A549 (cell line): ENCODE measurements around the gene PNPO. TPM values are rescaled to one million over a fixed set of nuclear protein-coding genes. Genes with fewer than 3 reads are reported as not detected.

Experiments
- ATAC-seq, 2 experiments: fragments of 200-7000 bp in 1 of 2; fragments of >200 bp in 1 of 2; cut with Nextera tagmentation in 1 of 2; cut with Tn5 transposase in 1 of 2; 3 replicates each; pipeline versions ENCODE4 v1.8.0 to v1.9.1; 2018 to 2020; ENCODE audit warnings: mild to moderate bottlenecking in 1 of 2, moderate library complexity in 1 of 2
- CTCF ChIA-PET: fragments of 300-600 bp; sonication (Branson Sonifier 250); formaldehyde crosslinking; extraction: SDS; loops from one replicate; lab custom pipeline; 2021; ENCODE audit warnings: antibody characterized with exemption, inconsistent platforms; lab: Yijun Ruan, JAX
- POLR2A ChIA-PET: fragments of 350-600 bp; formaldehyde crosslinking; extraction: SDS; loops from one replicate; lab custom pipeline; 2021; ENCODE audit warnings: antibody characterized with exemption, inconsistent platforms; lab: Yijun Ruan, JAX
- DNase-seq, 2 experiments: peaks; one replicate each; pipeline versions ENCODE4 v3.0.0 to v3.0.0-alpha.2; 2011 to 2016; ENCODE audit warnings: low read depth in 1 of 2, low spot score in 1 of 2
- FAIRE-seq: peaks from 2 replicates; lab custom pipeline; 2011; peaks lifted over from hg19 to GRCh38; lab: Jason Lieb, UNC
- H3K27ac ChIP-seq, 2 experiments: fragments of >200 bp; sonication (Bioruptor Twin); formaldehyde crosslinking; 3 replicates each; pipeline ENCODE4 v1.5.1; 2016 to 2017
- H3K4me1 ChIP-seq: fragments of >200 bp; sonication (Bioruptor Twin); formaldehyde crosslinking; 3 replicates; pipeline ENCODE4 v1.6.1; 2016
- H3K4me2 ChIP-seq: fragments of >200 bp; sonication (Bioruptor Twin); formaldehyde crosslinking; 3 replicates; pipeline ENCODE4 v1.6.1; 2016
- H3K4me3 ChIP-seq: fragments of >200 bp; sonication (Bioruptor Twin); formaldehyde crosslinking; 3 replicates; pipeline ENCODE4 v1.5.1; 2016
- H3K9me3 ChIP-seq: fragments of >200 bp; sonication (Bioruptor Twin); formaldehyde crosslinking; 3 replicates; pipeline ENCODE4 v1.6.1; 2016
- BCL3 ChIP-seq: fragments of >200 bp; sonication (Bioruptor Twin); formaldehyde crosslinking; IDR thresholded peaks from 3 replicates; pipeline ENCODE4 v1.6.1; 2016
- BHLHE40 ChIP-seq: IDR thresholded peaks from 2 replicates; pipeline ENCODE4 v1.6.1; 2012; ENCODE audit warnings: low read depth, low read length, inconsistent platforms
- CBX2 ChIP-seq: fragments of 200-600 bp; sonication (generic); IDR thresholded peaks from 2 replicates; pipeline ENCODE4 v1.6.1; 2016; ENCODE audit warnings: low read depth, mild to moderate bottlenecking, borderline replicate concordance
- CBX8 ChIP-seq: fragments of 200-600 bp; sonication (generic); IDR thresholded peaks from 2 replicates; pipeline ENCODE4 v1.6.1; 2016
- CEBPB ChIP-seq, 2 experiments: fragments of >200 bp in 1 of 2; sonication (Bioruptor Twin) in 1 of 2; formaldehyde crosslinking in 1 of 2; IDR thresholded peaks; 2 replicates each; pipeline ENCODE4 v1.6.1; 2012 to 2016
- CHD2 ChIP-seq: fragments of 150-350 bp; IDR thresholded peaks from 2 replicates; pipeline ENCODE4 v1.6.1; 2014; ENCODE audit warnings: low read length; ENCODE audit not compliant: partially characterized antibody
- CTCF ChIP-seq: fragments of >200 bp; sonication (Bioruptor Twin); formaldehyde crosslinking; IDR thresholded peaks from 3 replicates; pipeline ENCODE4 v1.5.1; 2016
- EHMT2 ChIP-seq: fragments of 200-600 bp; sonication (generic); IDR thresholded peaks from 2 replicates; pipeline ENCODE4 v1.6.1; 2016; ENCODE audit warnings: antibody characterized with exemption, low read depth, mild to moderate bottlenecking, moderate library complexity
- EP300 ChIP-seq, 2 experiments: fragments of >200 bp; sonication (Bioruptor Twin); formaldehyde crosslinking; IDR thresholded peaks; 2 replicates in 1 of 2; 3 replicates in 1 of 2; pipeline ENCODE4 v1.6.1; 2016 to 2017
- FOXS1 ChIP-seq: fragments of 250-450 bp; sonication (Bioruptor Pico); IDR thresholded peaks from 2 replicates; pipeline ENCODE4 v1.5.0; 2020; ENCODE audit warnings: mild to moderate bottlenecking, moderate library complexity
- GATA3 ChIP-seq: IDR thresholded peaks from 2 replicates; pipeline ENCODE4 v1.6.1; 2012; ENCODE audit warnings: borderline replicate concordance
- HDAC2 ChIP-seq: fragments of 200-600 bp; sonication (generic); IDR thresholded peaks from 2 replicates; pipeline ENCODE4 v1.6.1; 2016
- HES2 ChIP-seq: fragments of >200 bp; sonication (Bioruptor Twin); formaldehyde crosslinking; IDR thresholded peaks from 2 replicates; pipeline ENCODE4 v1.6.1; 2016
- HEYL ChIP-seq: fragments of 250-450 bp; sonication (Bioruptor Pico); IDR thresholded peaks from 2 replicates; pipeline ENCODE4 v1.8.0; 2021; ENCODE audit warnings: mild to moderate bottlenecking, moderate library complexity
- HMGXB4 ChIP-seq: fragments of 250-450 bp; sonication (Bioruptor Pico); IDR thresholded peaks from 2 replicates; pipeline ENCODE4 v1.5.0; 2021; ENCODE audit warnings: mild to moderate bottlenecking, moderate library complexity, borderline replicate concordance
- HOXB13 ChIP-seq: fragments of 250-450 bp; sonication (Bioruptor Pico); IDR thresholded peaks from 2 replicates; pipeline ENCODE4 v1.5.0; 2020; ENCODE audit warnings: low read depth, mild to moderate bottlenecking, moderate library complexity
- HOXB5 ChIP-seq: fragments of 250-450 bp; sonication (Bioruptor Pico); IDR thresholded peaks from 2 replicates; pipeline ENCODE4 v1.5.0; 2020; ENCODE audit warnings: mild to moderate bottlenecking, moderate library complexity
- JUN ChIP-seq, 2 experiments: fragments of >200 bp; sonication (Bioruptor Twin); formaldehyde crosslinking; IDR thresholded peaks; 2 replicates in 1 of 2; 3 replicates in 1 of 2; pipeline ENCODE4 v1.6.1; 2016 to 2017
- JUNB ChIP-seq: fragments of >200 bp; sonication (Bioruptor Twin); formaldehyde crosslinking; IDR thresholded peaks from 2 replicates; pipeline ENCODE4 v1.6.1; 2016
- KDM5A ChIP-seq: fragments of 200-600 bp; sonication (generic); IDR thresholded peaks from 2 replicates; pipeline ENCODE4 v1.6.1; 2016; ENCODE audit warnings: antibody characterized with exemption, mild to moderate bottlenecking
- MAFK ChIP-seq: fragments of 450-650 bp; IDR thresholded peaks from 2 replicates; pipeline ENCODE4 v1.6.1; 2014; ENCODE audit not compliant: partially characterized antibody
- MAX ChIP-seq: IDR thresholded peaks from 2 replicates; pipeline ENCODE4 v1.6.1; 2012
- MAZ ChIP-seq: fragments of 150-350 bp; IDR thresholded peaks from 2 replicates; pipeline ENCODE4 v1.6.1; 2014; ENCODE audit warnings: antibody characterized with exemption, low read depth, low read length, borderline replicate concordance
- NPAS2 ChIP-seq: fragments of 250-450 bp; sonication (Bioruptor Pico); IDR thresholded peaks from 2 replicates; pipeline ENCODE4 v1.8.0; 2022; ENCODE audit warnings: mild to moderate bottlenecking, moderate library complexity, borderline replicate concordance
- PBX3 ChIP-seq: IDR thresholded peaks from 2 replicates; pipeline ENCODE4 v1.6.1; 2012
- POLR2AphosphoS2 ChIP-seq: conservative IDR thresholded peaks from 2 replicates; pipeline ENCODE4 v1.6.1; 2012; ENCODE audit warnings: low read length, improper control_type of control experiment, inconsistent platforms
- RAD21 ChIP-seq, 2 experiments: fragments of >200 bp in 1 of 2; sonication (Bioruptor Twin) in 1 of 2; formaldehyde crosslinking in 1 of 2; IDR thresholded peaks in 1 of 2; conservative IDR thresholded peaks in 1 of 2; 2 replicates in 1 of 2; 3 replicates in 1 of 2; pipeline ENCODE4 v1.6.1; 2012 to 2018; ENCODE audit warnings: inconsistent platforms in 1 of 2
- RCOR1 ChIP-seq: fragments of 150-350 bp; IDR thresholded peaks from 2 replicates; pipeline ENCODE4 v1.6.1; 2014; ENCODE audit warnings: antibody characterized with exemption, low read length, low read depth
- RFX5 ChIP-seq: fragments of 450-650 bp; IDR thresholded peaks from 2 replicates; pipeline ENCODE4 v1.7.1; 2014; ENCODE audit warnings: antibody characterized with exemption, mild to moderate bottlenecking, moderate library complexity
- SMC3 ChIP-seq: fragments of >200 bp; sonication (Bioruptor Twin); formaldehyde crosslinking; IDR thresholded peaks from 3 replicates; pipeline ENCODE4 v1.6.1; 2018; ENCODE audit warnings: inconsistent platforms
- USF2 ChIP-seq: fragments of 450-650 bp; IDR thresholded peaks from 2 replicates; pipeline ENCODE4 v1.6.1; 2014; ENCODE audit warnings: antibody characterized with exemption
- ZC3H11A ChIP-seq: fragments of 450-650 bp; IDR thresholded peaks from 2 replicates; pipeline ENCODE4 v1.6.1; 2014; ENCODE audit warnings: antibody characterized with exemption, mild to moderate bottlenecking
- ZSCAN20 ChIP-seq: fragments of 250-450 bp; sonication (Bioruptor Pico); IDR thresholded peaks from 2 replicates; pipeline ENCODE4 v1.8.0; 2022; ENCODE audit warnings: mild to moderate bottlenecking, moderate library complexity
- WGBS: methylation state at CpG from one replicate; pipeline ENCODE4 v1.1.6; 2017; ENCODE audit errors: missing lambda C conversion rate; 5-methylcytosine and 5-hydroxymethylcytosine counted together
- polyA plus RNA-seq, 4 experiments: library from polyadenylated mRNA; depleted of rRNA in 3 of 4; stranded (reverse); fragments of >200 nt; fragmentation: RNase III in 1 of 4; extraction: RNeasy Plus Mini Kit Qiagen cat#74134 plus additional on column Dnase treatment in 1 of 4; gene quantifications; 2 replicates in 3 of 4; 3 replicates in 1 of 4; pipeline ENCODE4 v1.2.3, GENCODE V29; 2011 to 2017

Gene PNPO
- polyA plus RNA-seq, 2 of the 4 experiments (the other 2 are of a cell fraction) = 29.5 to 40.8 TPM

- FAIRE-seq (peak; percentile 91), DNase-seq (peak; percentile 96 to 100), ATAC-seq (peak; percentile 96 to 97)
- Histone ChIP-seq H3K4me1 (peaks cover 47% of the 10 kb centered on the region), H3K4me3 (peak within 1 kb of the TSS; percentile 77), H3K4me2 (peak within 1 kb of the TSS; percentile 87), H3K27ac (peak within 1 kb of the TSS; percentile 85 to 90), H3K9me3 (no peaks in the 10 kb centered on the region)
- POLR2A ChIA-PET = interaction anchor here (0.6 to 2.1 kb wide), 19 partner anchors 11 to 878 kb away, joined by 3 to 29 read pairs (median 4); partner anchors contain the start of genes LRRC46, MRPL10, NFE2L1 and OSBPL7
- CTCF ChIA-PET = interaction anchor here (0.6 to 38.7 kb wide), 40 partner anchors 8 to 1257 kb away, joined by 3 to 1426 read pairs (median 5); partner anchors contain the start of genes PNPO, PRR15L, SCRN2 and SP2
- under 1% methylated on average over 22 of the region's 62 CpGs for WGBS
- peak; percentile 58; the same call in 1 of the 2 replicates for TF ChIP-seq PBX3
- peak; percentile 67; the same call in 1 of the 2 replicates for TF ChIP-seq NPAS2 (CRISPR knock-in tag)
- TF ChIP-seq JUNB = no peak
- TF ChIP-seq CBX8 = no peak
- no peak for TF ChIP-seq HES2
- TF ChIP-seq MAX = peak; percentile 100
- TF ChIP-seq BHLHE40 = peak; percentile 50; the same call in 1 of the 2 replicates
- TF ChIP-seq JUN (IDR thresholded peaks at IDR 0.05) = peak; percentile 53 to 86; a peak in 3 of 5 replicates
- TF ChIP-seq POLR2AphosphoS2 = no peak
- no peak for TF ChIP-seq RCOR1
- TF ChIP-seq CHD2 = no peak
- TF ChIP-seq SMC3 = peak; percentile 95
- TF ChIP-seq HOXB13 (CRISPR knock-in tag) = peak; percentile 98
- TF ChIP-seq ZSCAN20 (CRISPR knock-in tag) = no peak
- TF ChIP-seq HMGXB4 (CRISPR knock-in tag) = peak; percentile 88; the same call in 1 of the 2 replicates
- TF ChIP-seq HDAC2 = no peak; the same call in 1 of the 2 replicates
- TF ChIP-seq RFX5 = peak; percentile 75
- 0 out of 2 replicates have a peak, but pooled peaks have one; percentile 55 for TF ChIP-seq MAZ
- TF ChIP-seq BCL3 = peak; percentile 57; the same call in 1 of the 3 replicates
- peak; percentile 74 to 89 for TF ChIP-seq RAD21 (conservative IDR thresholded peaks at IDR 0.05 in 1 of 2, IDR thresholded peaks at IDR 0.05 in 1 of 2)
- TF ChIP-seq KDM5A = peak; percentile 69
- TF ChIP-seq HOXB5 (CRISPR knock-in tag) = peak; percentile 96
- TF ChIP-seq CBX2 = no peak
- no peak for TF ChIP-seq EHMT2
- TF ChIP-seq ZC3H11A = no peak
- TF ChIP-seq USF2 = peak; percentile 77
- peak in 1 of 2 experiments; percentile 40; a peak in 1 of 4 replicates for TF ChIP-seq CEBPB (IDR thresholded peaks at IDR 0.05)
- no peak for TF ChIP-seq EP300 (IDR thresholded peaks at IDR 0.05)
- peak; percentile 92 for TF ChIP-seq CTCF
- peak; percentile 92 for TF ChIP-seq FOXS1 (CRISPR knock-in tag)
- TF ChIP-seq GATA3 = no peak
- TF ChIP-seq HEYL (CRISPR knock-in tag) = peak; percentile 80; the same call in 1 of the 2 replicates
- no peak for TF ChIP-seq MAFK
Measured at GRCh38 chr17:47970725-47971499, 29.5 kb downstream of the PNPO start, which contains the start of gene CDK5RAP3. CDK5RAP3 (plus strand) TSS chr17:47971113; CDS start chr17:47971147, 34 bp downstream.
